Body of pancreas (tissue), 4 donors: Measurements from ENCODE around the gene IFFO2. TPM values are rescaled to one million over a fixed set of nuclear protein-coding genes. Genes with fewer than 3 reads are reported as not detected.

Experiments used
- ATAC-seq: fragments of 150-250 bp; one replicate; pipeline ENCODE4 v1.9.1; 2016
- DNase-seq, 4 donors: peaks; one replicate each; pipeline ENCODE4 v3.0.0-alpha.2; 2019
- H3K27ac ChIP-seq, 4 donors: fragments of 200-600 bp; sonication (generic); 1 replicate in 3 of 4; 2 replicates in 1 of 4; pipeline versions ENCODE4 v1.5.1 to v1.6.1; 2016 to 2019; ENCODE audit warnings: mild to moderate bottlenecking in 1 of 4, mixed read lengths in 1 of 4, moderate library complexity in 1 of 4
- H3K27me3 ChIP-seq, 2 donors: fragments of 200-600 bp; sonication (generic); one replicate each; pipeline ENCODE4 v1.6.0; 2016; ENCODE audit warnings: mild to moderate bottlenecking in 1 of 2
- H3K36me3 ChIP-seq, 2 donors: fragments of 200-600 bp; sonication (generic); replicated peaks in 1 of 2; 2 replicates each; pipeline ENCODE4 v1.5.1; 2016; ENCODE audit warnings: low read depth in 2 of 2; ENCODE audit not compliant: insufficient read depth in 1 of 2
- H3K4me1 ChIP-seq: fragments of 200-600 bp; sonication (generic); one replicate; pipeline ENCODE4 v1.6.0; 2016
- H3K4me3 ChIP-seq, 2 donors: fragments of 200-600 bp; sonication (generic); 1 replicate in 1 of 2; 2 replicates in 1 of 2; pipeline ENCODE4 v1.5.1; 2016 to 2019
- H3K9me3 ChIP-seq, 3 donors: fragments of 200-600 bp; sonication (generic); 1 replicate in 2 of 3; 2 replicates in 1 of 3; pipeline ENCODE4 v1.5.1; 2016
- POLR2A ChIP-seq, 3 donors: fragments of 450-650 bp; IDR thresholded peaks; one replicate each; pipeline ENCODE4 v1.6.1; 2016; ENCODE audit warnings: antibody characterized with exemption in 3 of 3, mild to moderate bottlenecking in 2 of 3
- WGBS, 2 donors: methylation state at CpG; one replicate each; pipeline ENCODE4 v1.1.5; 2017; 5-methylcytosine and 5-hydroxymethylcytosine counted together
- intact Hi-C: fragments of 100-400 bp; cut with DNase I; formaldehyde crosslinking; loops from one replicate; pipeline ENCODE4 v1.15.1; 2023
- total RNA-seq, 2 donors: library from RNA; depleted of rRNA; stranded (reverse); fragments of >200 nt; gene quantifications; one replicate each; pipeline ENCODE4 v1.1.0, GENCODE V29; 2016
- TF ChIP-seq, protein P1 (sequence below), 7 experiments: fragments of 450-650 bp in 4 of 7; fragments of 200-600 bp in 3 of 7; sonication (generic) in 3 of 7; IDR thresholded peaks; one replicate each; pipeline ENCODE4 v1.5.1; 2016 to 2019; ENCODE audit warnings: antibody characterized with exemption in 7 of 7

Gene IFFO2
- total RNA-seq, 2 donors from 2014 or later: 23.1 to 219 TPM

DNA sequence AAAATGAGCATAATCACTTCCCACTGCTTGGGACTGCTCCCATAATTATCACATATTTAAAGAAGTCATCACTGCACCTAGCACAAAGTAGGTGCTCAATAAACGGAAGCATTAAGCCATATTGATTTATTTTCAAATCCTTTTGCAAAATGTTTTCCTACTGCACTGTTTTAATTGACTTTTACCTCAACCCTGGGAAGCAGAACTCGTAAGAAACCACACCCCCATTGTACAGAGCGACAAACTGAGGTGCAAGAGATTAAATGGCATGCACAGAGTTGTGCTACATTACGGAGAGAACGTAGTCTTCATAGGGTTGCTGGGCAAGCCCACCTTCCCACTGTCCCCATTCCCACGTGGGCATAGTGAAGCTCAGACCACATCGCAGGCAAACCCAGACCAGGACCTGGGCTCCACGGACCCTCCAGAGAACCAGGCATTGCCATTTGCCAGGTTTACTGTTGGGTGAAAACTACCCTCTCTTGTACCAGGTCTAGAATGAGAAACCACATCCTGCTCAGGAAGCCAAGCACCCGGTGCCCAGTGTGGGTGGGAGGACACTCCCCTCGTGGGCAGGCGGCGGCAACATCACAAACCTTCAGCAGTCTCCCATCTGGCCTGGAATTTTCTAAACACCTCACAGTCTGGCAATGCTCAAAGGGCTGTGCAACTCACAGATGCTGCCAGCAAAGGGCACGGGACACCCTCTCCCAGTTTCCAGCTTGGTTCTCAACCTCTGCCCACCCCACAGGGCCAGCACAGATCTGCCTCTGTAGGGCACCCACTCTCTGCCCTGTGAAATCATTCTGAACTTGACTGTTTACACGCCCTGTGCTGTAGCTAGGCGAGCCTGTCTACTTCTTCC is 8.2 kb downstream of the IFFO2 start:
- ATAC-seq (peak; percentile 4), DNase-seq (no peak)
- Histone ChIP-seq H3K4me1 (peaks cover 92% of the 10 kb centered on the region), H3K27me3 (no peaks in the 10 kb centered on the region), H3K36me3 (no peaks in the 10 kb centered on the region), H3K9me3 (no peaks in the 10 kb centered on the region), H3K27ac (peak overlapping the region; percentile 14 to 87 (median 63)), H3K4me3 (no peak overlapping the region)
- intact Hi-C loops: no loop called here
- TF ChIP-seq, protein P1, sequence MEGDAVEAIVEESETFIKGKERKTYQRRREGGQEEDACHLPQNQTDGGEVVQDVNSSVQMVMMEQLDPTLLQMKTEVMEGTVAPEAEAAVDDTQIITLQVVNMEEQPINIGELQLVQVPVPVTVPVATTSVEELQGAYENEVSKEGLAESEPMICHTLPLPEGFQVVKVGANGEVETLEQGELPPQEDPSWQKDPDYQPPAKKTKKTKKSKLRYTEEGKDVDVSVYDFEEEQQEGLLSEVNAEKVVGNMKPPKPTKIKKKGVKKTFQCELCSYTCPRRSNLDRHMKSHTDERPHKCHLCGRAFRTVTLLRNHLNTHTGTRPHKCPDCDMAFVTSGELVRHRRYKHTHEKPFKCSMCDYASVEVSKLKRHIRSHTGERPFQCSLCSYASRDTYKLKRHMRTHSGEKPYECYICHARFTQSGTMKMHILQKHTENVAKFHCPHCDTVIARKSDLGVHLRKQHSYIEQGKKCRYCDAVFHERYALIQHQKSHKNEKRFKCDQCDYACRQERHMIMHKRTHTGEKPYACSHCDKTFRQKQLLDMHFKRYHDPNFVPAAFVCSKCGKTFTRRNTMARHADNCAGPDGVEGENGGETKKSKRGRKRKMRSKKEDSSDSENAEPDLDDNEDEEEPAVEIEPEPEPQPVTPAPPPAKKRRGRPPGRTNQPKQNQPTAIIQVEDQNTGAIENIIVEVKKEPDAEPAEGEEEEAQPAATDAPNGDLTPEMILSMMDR (IDR thresholded peaks at IDR 0.05): no peak
- no peak for TF ChIP-seq POLR2A (IDR thresholded peaks at IDR 0.05)
- 45 to 47% methylated on average over 15 of the region's 15 CpGs for WGBS, 2 donors

DNA sequence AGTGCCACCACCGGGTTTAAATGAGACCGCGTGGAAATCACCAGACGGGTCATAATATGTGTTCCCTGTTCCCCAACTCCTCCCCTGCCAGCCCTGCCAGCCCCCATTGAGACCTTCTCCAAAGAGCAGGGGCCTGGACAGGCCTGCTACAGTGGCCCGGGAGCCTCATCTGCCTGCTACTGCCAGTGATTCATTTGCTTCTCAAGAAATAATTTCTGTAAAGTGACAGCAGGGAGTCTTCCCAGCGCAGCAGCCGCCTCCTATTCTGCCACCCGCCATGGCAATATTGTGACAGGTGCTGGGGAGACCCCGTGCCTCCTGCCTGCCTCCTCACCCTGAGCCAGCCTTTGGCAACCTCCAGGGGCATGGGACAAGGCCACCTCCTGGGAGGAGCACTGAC is 8.9 kb downstream of the IFFO2 start:
- ATAC-seq (no peak), DNase-seq (no peak)
- no peaks in the 10 kb centered on the region for H3K9me3 ChIP-seq
- H3K4me3 ChIP-seq: no peak overlapping the region
- peaks cover 90% of the 10 kb centered on the region for H3K4me1 ChIP-seq
- no peaks in the 10 kb centered on the region for H3K27me3 ChIP-seq
- 48 to 65% methylated on average over 6 to 9 of the region's 9 CpGs for WGBS, 2 donors
- H3K36me3 ChIP-seq: no peaks in the 10 kb centered on the region
- peak overlapping the region in 3 of 4 donors; percentile 18 to 87 (median 55) for H3K27ac ChIP-seq
- intact Hi-C loops: no loop called here
- no peak for TF ChIP-seq POLR2A (IDR thresholded peaks at IDR 0.05)
- TF ChIP-seq, protein P1 (IDR thresholded peaks at IDR 0.05): no peak

DNA sequence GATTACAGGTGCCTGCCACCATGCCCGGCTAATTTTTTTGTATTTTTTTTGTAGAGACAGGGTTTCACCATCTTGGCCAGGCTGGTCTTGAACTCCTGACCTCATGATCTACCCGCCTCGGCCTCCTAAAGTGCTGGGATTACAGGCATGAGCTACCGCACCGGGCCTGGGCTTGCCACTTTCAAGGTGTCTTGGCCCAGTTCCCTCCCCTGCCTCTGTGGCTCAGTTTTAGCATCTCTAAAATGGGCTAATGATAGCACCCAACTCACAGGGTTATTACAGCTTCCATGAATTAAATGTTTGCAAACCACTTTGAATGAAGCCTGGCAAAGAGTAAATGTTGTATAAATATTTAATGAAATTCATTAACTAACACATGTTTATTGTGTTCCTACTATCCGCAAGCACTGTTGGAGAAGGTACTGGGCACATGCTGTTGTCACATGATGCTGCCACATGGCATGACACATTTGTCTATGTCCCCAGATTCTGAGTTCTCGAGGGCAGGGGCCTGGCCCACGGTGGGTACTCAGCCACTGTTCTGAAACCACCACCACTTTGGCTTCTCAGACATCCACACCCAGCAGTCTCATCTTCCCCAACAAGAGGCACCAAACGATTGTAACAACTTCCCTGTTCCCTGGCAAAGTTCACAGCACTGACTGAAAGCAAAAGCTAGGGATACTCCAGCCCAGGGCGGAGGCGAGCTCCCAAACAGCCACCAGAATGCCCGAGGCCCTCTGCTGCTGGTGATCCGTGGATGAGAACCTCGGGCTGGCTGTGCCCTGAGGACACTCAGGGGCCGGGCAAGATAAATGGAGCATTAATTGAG is 9.7 kb downstream of the IFFO2 start:
- Histone ChIP-seq H3K27me3 (no peaks in the 10 kb centered on the region), H3K9me3 (no peaks in the 10 kb centered on the region), H3K4me1 (peaks cover 90% of the 10 kb centered on the region), H3K4me3 (no peak overlapping the region), H3K36me3 (no peaks in the 10 kb centered on the region), H3K27ac (peak overlapping the region in 3 of 4 donors; percentile 18 to 87 (median 55))
- 69 to 73% methylated on average over 8 to 15 of the region's 15 CpGs for WGBS, 2 donors
- intact Hi-C loops: no loop called here
- no peak for TF ChIP-seq POLR2A (IDR thresholded peaks at IDR 0.05)
- TF ChIP-seq, protein P1 (IDR thresholded peaks at IDR 0.05): no peak
- DNase-seq (no peak), ATAC-seq (no peak)

DNA sequence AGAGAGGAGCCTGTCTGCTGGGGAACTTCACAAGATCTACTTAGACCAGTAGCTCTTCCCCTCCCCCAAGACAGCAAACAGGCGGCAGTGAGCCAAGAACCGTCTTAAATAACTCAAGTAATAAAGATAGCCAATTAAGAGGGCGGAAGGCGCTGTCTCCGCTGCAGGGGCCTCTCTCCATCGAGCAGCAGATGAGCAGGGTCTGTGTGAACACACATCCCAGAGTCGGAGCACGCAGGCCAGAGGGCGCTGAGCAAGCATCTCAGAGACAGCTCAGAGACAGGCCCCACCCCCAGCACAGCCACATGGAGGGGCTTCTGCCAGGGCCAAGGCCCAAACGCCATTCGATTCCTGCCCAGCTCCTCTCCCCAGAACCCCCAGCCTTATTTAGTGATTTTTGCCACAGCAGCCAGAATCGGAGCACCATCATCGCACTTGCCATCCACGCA is 11.1 kb downstream of the IFFO2 start:
- DNase-seq: peak in 1 of 4 donors; percentile 49
- no peak for ATAC-seq
- Histone ChIP-seq H3K27ac (peak overlapping the region in 3 of 4 donors; percentile 46 to 56 (median 50)), H3K9me3 (no peaks in the 10 kb centered on the region), H3K4me1 (peaks cover 90% of the 10 kb centered on the region), H3K27me3 (no peaks in the 10 kb centered on the region), H3K4me3 (no peak overlapping the region), H3K36me3 (no peaks in the 10 kb centered on the region)
- 57 to 71% methylated on average over 9 to 14 of the region's 14 CpGs for WGBS, 2 donors
- intact Hi-C loops: no loop called here
- TF ChIP-seq, protein P1 (IDR thresholded peaks at IDR 0.05): no peak
- TF ChIP-seq POLR2A (IDR thresholded peaks at IDR 0.05): no peak
